GM21526 (cell line): ENCODE data around the gene NFE2.
"Not testable (repeated sequence)": the region's sequence is repeated elsewhere in the genome, so short reads cannot be mapped to it uniquely, and the experiment has no call there.

ENCODE experiments used
- ATAC-seq: cut with Tn5 transposase; IDR thresholded peaks from one replicate; pipeline ENCODE4 v1.9.1; 2021; ENCODE audit warnings: moderate library complexity; ENCODE audit not compliant: unreplicated experiment, low FRiP score

NFE2 gene

GRCh38 chr12:54300732-54301427 lies at the start of gene NFE2:
Gene NFE2, minus strand, starts transcription at chr12:54301015. Its CDS starts 5,767 bp downstream, at chr12:54295248.
- no peak for ATAC-seq

DNA sequence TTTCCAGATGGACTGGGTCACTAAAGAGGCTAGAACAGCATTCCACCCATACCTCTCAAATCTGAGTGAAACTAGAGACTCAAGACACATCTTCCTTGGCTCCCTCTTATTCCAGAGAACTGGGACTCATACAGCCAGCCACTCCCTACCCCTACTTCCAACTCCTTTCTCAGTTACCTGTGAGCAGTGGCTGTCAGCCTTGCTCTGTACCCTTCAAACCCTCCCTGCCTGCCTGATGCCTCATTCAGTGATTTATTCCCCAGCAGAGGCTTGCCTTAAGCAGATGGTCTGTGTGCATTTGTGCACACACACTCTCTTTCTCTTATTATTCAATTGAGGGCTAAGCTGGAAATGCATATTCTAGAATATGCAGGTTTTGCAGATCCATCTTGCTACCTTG lies 48.9 kb upstream of the NFE2 start:
- no peak for ATAC-seq

GRCh38 chr12:54349036-54349435 lies 48.2 kb upstream of the NFE2 start:
- no peak for ATAC-seq

DNA sequence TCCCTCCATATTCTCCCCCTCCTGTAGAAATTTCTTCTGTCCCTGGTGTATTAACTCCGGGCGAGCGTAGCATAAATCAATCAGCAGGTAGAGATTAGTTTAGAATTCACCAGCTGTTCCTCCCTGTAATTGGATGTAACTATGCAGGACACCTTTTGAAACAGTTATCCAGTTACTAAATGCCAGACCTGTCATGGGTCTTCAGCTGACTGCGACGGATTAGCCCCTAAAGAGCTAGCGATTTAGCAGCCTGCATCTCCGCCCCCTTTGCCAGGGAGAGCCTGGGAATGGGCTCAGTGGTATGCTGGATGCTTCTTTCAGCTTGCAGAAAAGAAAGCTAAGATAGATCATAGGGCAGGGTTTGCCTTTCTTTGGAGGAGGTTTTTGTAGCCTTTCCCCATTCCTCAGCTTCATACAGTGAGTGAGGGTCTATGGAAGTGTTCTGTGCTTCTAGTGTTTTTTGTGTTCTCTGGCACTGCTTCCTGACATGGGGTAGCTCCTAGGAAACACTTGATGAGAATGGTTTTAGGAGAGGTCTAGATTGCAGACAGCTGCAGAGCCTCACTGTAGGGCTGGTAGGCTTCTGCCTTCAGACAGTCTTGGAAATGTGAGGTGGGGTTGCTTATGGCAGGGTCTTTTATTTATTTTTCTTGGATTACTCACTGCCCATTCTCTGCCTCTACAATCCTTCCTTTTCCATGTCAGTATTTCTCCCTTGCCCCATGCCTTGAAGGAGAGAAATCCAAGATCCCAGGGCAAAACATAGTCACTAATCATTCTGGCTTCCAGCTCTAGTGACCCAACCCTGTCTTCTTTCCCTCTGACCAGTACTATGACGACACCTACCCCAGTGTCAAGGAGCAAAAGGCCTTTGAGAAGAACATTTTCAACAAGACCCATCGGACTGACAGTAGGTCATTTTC lies 40.8 kb upstream of the NFE2 start:
- no peak for ATAC-seq

DNA sequence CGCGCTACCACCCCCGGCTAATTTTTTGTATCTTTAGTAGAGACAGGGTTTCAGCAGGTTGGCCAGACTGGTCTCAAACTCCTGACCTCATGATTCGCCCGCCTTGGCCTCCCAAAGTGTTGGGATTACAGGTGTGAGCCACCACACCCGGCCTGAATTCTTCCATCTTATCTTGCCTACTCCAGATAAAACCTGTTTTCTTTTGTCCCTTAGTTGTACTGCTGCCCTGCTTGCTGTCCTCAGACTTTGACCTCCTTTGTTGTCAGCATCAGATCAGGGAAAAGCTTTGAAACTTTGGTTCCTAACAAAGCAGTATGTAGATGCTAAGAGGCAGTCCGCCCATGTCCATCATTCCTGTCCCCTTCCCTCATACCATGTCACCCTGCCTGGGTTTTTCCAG lies 40.0 kb upstream of the NFE2 start:
- ATAC-seq: no peak

- no peak for ATAC-seq
Measured at GRCh38 chr12:54338698-54339296, 38.0 kb upstream of the NFE2 start.

DNA sequence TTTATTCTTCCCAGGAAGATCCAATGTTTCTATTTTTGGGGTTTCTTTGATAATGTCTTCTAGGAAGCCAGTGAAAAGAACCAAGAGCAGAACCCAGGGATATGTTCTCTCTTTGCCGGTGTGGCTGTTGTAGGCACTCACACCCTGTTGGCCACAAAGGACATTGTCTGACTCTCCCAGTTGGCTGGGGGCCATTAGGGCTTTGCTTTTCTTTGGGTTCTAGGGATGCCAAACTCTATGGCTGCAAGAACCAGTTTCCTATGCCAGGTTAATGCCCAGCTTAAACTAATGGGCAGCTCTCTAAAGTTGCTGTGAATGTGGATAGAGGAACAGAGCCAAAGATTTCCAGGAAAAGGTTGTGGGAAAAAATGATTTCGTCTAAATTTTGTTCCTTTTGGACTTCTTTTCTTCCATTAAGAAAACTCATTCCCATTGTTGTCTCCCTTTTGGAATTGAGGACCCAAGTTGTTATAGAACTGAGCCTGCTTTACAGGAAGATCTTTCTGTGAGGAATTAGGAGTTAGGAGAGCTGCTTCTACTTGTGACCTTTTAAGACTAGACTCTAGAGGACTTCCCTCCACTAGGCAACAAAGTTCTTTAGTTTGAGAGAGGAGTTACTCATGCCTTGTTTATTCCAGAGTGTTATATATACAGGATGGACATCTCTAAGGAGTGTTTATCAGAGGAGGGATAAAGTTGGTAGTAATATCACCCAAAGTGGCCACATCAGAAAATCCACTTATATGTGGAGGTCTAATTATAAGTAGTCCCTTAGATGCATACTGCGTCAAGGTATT lies 37.2 kb upstream of the NFE2 start:
- no peak for ATAC-seq

DNA sequence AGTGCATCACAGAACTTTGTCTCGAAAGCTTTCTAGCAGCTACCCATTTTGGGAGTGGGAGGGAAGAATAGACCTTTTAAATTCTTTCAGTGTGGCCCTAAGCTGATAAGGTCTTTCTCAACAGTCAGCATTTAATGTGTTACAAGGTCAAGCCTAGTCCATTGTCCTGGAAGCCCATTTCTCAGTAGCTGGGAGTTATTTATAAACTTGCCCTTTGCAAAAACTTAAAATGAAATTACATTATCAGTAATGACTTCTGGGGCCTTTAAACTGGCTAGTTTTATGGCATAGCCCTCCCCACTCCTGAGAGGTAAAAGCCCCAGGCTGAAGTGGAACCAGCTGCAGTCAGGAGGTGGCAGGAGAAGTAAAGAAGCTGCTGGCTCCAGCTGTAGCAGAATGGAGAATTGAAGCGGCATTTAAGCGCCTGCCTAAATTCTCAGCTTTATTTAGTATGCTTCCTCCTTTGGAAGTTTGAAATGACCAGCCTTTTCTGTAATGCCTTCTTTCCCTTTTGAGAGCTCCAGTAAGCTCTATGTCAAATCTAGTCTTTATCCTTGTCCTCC lies 36.5 kb upstream of the NFE2 start:
- ATAC-seq: no peak

DNA sequence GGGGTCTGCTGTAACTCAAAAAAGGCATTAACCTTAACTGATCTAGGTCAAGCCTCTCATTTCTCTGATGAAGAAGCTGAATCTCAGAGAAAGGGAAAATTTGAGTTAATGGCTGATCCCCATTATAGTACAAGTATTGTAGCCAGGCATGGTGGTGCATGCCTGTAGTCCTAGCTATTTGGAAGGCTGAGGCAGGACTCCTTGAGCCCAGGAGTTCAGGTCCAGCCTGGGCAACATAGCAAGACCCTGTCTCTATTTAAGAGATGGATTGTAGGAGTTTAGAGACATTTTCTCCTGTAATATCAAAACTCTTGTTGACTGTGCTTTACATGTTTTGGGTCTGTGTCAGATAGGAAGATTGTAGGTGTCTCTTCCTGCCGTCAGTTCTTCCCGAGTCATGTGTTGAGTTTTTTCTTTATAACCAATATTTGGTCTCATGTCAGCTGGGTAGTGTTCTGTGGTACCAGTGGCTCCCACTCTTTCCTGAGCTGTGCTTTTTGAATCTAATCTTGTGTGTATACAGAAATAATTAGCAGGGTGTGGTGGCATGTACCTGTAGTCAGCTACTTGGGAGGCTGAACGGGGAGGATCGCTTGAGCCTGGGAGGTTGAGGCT lies 32.7 kb upstream of the NFE2 start:
- no peak for ATAC-seq

DNA sequence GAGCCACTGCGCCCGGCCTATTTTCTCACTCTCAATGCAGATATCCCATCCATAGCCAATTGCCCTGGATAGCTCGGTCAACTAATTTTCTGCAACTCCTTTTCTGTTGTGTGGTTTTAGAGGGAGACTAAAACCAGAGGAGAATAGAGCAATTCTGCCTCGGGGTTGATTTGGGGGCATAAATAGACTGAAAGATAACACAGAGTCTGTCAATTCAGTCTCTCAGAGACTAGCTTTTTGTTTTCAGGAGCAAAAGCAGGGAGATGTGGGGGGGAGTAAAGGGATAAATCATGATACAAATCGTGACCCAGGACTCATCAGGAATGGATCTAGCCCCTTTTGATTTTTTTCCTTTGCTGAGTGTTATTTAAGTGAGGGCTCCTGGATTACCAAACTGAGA lies 30.6 kb upstream of the NFE2 start:
- no peak for ATAC-seq

DNA sequence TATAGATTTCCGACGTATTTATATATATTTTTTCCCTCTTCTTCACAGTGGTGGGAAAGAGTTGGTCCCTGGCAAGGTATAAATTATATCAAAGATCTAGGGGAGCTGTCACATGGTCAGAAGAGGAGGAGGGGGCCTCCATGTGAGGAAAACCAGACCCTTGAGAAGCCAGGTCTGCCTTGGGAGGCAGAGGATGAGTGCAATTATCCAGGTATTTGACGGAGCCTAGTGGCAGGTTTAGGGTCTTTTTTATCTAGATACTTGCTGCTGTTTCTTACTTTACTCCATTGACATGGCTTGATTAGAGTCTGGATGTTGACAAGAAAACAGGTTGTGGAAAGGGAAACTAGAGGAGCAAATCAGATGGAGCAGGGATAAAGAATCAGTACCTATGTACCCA lies 29.6 kb upstream of the NFE2 start:
- ATAC-seq: no peak

- no peak for ATAC-seq
Measured at GRCh38 chr12:54329759-54330158, 28.9 kb upstream of the NFE2 start.

DNA sequence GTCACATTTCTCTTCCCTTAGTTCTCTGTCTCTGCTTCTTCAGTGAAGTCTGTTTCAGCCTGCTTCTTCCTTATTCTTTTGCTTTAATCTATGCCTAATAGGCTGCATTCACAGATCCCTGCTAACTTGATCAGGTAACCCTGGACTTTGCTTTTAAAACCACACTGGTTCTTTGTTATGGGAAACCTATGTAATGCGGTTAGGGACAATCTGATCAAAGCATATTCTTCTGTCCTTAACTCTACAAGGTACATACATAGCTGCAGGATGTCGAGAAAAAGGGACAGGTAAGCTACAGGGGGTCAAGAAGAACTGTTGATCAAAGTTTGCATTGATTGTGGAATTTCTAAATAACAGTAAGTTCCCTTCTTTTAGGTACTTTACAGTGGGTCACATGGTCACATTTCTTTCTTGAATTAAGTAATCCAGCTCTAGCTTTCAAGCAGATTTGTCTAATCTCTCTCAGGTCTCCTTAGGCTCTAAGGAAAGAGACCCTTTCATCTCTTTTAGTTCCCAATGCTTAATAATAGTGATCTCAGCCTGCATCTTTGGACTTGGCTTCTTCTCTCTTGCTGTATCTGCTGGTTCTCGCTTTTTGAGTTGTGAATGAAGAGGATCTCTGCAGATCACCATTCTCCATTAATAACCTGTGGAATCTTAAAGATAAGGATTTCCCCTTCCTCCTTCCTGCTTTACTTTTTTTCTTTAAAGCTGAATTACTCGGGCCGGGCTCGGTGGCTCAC lies 28.0 kb upstream of the NFE2 start:
- ATAC-seq: no peak

GRCh38 chr12:54325442-54326109 lies 24.8 kb upstream of the NFE2 start:
- not testable (repeated sequence) for ATAC-seq

DNA sequence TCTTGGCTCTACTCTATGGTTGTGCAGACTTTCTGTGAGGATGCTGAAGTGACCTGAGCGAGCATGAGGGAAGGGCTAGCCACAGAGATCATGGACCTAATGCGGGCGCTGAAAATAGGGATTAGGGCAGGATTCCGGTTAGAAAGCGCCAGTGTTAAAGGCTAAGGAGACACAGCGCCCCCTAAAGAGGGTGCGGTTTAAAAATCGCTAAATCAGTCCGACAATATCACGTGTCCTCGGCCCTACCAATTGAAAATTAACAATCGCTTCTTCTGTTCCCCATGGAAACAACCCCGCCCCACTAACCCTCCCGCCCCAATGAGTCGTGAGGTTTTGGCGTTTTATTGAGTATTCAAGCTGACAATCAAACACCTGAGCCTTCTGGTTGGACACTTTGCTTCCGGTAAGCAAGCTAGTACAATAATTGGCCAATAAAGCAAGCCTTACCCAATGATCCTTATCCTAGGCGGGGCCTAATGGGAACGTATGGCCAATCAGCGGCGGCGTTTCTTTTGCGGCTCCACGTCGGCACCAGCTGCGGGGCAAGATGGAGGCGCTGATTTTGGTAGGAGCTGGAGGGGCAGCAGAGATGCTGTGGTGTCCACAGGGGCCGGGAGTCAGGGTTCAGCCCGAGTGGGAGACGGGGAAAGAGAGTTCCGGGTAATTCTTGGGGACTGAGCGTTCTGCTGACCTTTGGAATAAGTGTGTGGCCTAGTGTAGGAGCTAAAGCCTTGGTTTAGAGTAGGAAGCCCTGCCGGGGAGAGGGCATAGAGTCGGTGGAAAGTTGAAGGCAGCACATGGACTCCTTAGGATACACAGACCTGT lies 24.0 kb upstream of the NFE2 start, which contains the start of gene COPZ1:
Gene COPZ1 (plus strand): TSS at position 515 of the 825 bp plus-strand sequence. CDS start 33 bp downstream, at position 548.
- peak; percentile 97 for ATAC-seq

- no peak for ATAC-seq
Measured at GRCh38 chr12:54321363-54321762, 20.5 kb upstream of the NFE2 start.

DNA sequence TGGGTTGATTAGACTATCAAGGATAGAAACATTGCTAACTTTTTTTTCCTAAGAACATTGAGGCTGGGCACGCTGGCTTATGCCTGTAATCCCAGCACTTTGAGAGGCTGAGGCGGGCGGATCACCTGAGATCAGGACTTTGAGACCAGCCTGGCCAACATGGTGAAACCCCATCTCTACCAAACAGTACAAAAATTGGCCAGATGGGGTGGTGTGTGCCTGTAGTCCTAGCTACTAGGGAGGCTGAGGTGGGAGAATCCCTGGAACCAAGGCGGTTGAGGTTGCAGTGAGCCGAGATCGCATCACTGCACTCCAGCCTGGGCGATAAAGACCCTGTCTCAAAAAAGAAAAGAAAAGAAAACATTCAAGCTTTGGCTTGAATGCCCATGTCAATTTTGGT lies 11.5 kb upstream of the NFE2 start:
- not testable (repeated sequence) for ATAC-seq

DNA sequence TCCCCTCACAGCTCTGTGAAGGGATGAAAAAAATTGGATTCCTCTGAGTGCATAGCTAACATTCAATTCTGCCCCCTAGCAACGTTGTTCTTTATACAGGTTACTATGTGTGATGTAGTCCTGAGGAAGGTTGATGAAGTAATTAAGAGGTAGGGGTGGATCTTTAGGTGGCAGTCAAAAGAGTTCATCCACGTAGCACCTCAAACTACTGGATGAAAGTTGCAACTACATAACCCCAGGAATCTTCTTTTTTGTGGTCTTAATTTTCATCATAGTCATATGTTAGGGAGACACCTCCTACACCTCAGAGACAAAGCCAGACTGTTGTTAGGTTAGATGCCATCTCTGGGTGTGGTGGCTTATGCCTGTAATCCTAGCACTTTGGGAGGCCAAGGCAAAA lies 10.2 kb upstream of the NFE2 start:
- no peak for ATAC-seq
